Measurements from ENCODE around the gene CYP1A2. TPM values are rescaled to one million over a fixed set of nuclear protein-coding genes. Genes with fewer than 3 reads are reported as not detected.

The CYP1A2 gene
- total and polyA plus RNA-seq, 9 of the 15 experiments (the other 6 are each of a cell fraction or from before 2014, with no cell fraction given), result not detected

- TF ChIP-seq, protein P1, sequence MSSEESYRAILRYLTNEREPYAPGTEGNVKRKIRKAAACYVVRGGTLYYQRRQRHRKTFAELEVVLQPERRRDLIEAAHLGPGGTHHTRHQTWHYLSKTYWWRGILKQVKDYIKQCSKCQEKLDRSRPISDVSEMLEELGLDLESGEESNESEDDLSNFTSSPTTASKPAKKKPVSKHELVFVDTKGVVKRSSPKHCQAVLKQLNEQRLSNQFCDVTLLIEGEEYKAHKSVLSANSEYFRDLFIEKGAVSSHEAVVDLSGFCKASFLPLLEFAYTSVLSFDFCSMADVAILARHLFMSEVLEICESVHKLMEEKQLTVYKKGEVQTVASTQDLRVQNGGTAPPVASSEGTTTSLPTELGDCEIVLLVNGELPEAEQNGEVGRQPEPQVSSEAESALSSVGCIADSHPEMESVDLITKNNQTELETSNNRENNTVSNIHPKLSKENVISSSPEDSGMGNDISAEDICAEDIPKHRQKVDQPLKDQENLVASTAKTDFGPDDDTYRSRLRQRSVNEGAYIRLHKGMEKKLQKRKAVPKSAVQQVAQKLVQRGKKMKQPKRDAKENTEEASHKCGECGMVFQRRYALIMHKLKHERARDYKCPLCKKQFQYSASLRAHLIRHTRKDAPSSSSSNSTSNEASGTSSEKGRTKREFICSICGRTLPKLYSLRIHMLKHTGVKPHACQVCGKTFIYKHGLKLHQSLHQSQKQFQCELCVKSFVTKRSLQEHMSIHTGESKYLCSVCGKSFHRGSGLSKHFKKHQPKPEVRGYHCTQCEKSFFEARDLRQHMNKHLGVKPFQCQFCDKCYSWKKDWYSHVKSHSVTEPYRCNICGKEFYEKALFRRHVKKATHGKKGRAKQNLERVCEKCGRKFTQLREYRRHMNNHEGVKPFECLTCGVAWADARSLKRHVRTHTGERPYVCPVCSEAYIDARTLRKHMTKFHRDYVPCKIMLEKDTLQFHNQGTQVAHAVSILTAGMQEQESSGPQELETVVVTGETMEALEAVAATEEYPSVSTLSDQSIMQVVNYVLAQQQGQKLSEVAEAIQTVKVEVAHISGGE (CRISPR knock-in tag; IDR thresholded peaks at IDR 0.05), result 0 out of 6 replicates have a peak, but pooled peaks of 1 of the 3 experiments have one; percentile 3
- TF ChIP-seq BCOR (IDR thresholded peaks at IDR 0.05) (peak; percentile 36), ZKSCAN1 (IDR thresholded peaks at IDR 0.05; ENCODE audit: low read depth, low read length) (peak; percentile 66; the same call in 1 of the 2 replicates), EWSR1 (IDR thresholded peaks at IDR 0.05; ENCODE audit: borderline replicate concordance, low read depth, partially characterized antibody) (no peak)
Measured at GRCh38 chr15:74779162-74779648, 30.6 kb downstream of the CYP1A2 start (continued).

Data from K562 (cell line).